Breast epithelium (tissue), 3 donors: Measurements from ENCODE around the gene PPM1F.

Experiments
- POLR2A ChIP-seq: fragments of 450-650 bp; IDR thresholded peaks from one replicate; pipeline ENCODE4 v1.6.1; 2016; ENCODE audit warnings: antibody characterized with exemption, mild to moderate bottlenecking, moderate library complexity
- POLR2AphosphoS5 ChIP-seq, 3 donors: sonication (generic); formaldehyde crosslinking; IDR thresholded peaks; one replicate each; pipeline ENCODE4 v1.6.1; 2017; ENCODE audit warnings: antibody characterized with exemption in 3 of 3
- TF ChIP-seq, protein P1 (sequence below), 3 donors: fragments of 450-650 bp; IDR thresholded peaks; one replicate each; pipeline ENCODE4 v1.5.1; 2016 to 2017; ENCODE audit warnings: antibody characterized with exemption in 3 of 3, mild to moderate bottlenecking in 3 of 3, moderate library complexity in 3 of 3

GRCh38 chr22:21975273-21975672 is 22.6 kb upstream of the PPM1F start:
- TF ChIP-seq, protein P1, sequence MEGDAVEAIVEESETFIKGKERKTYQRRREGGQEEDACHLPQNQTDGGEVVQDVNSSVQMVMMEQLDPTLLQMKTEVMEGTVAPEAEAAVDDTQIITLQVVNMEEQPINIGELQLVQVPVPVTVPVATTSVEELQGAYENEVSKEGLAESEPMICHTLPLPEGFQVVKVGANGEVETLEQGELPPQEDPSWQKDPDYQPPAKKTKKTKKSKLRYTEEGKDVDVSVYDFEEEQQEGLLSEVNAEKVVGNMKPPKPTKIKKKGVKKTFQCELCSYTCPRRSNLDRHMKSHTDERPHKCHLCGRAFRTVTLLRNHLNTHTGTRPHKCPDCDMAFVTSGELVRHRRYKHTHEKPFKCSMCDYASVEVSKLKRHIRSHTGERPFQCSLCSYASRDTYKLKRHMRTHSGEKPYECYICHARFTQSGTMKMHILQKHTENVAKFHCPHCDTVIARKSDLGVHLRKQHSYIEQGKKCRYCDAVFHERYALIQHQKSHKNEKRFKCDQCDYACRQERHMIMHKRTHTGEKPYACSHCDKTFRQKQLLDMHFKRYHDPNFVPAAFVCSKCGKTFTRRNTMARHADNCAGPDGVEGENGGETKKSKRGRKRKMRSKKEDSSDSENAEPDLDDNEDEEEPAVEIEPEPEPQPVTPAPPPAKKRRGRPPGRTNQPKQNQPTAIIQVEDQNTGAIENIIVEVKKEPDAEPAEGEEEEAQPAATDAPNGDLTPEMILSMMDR (IDR thresholded peaks at IDR 0.05) = no peak
- no peak for TF ChIP-seq POLR2AphosphoS5 (IDR thresholded peaks at IDR 0.05)
- TF ChIP-seq POLR2A = no peak
